Anterior cingulate cortex (tissue), 58 donors: Measurements from ENCODE around the gene CMTM7.

ENCODE experiments used
- DNase-seq, 58 donors: peaks; one replicate each; lab custom pipeline; 2025; lab: John Stamatoyannopoulos, UW

The CMTM7 gene, protein sequence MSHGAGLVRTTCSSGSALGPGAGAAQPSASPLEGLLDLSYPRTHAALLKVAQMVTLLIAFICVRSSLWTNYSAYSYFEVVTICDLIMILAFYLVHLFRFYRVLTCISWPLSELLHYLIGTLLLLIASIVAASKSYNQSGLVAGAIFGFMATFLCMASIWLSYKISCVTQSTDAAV

DNA sequence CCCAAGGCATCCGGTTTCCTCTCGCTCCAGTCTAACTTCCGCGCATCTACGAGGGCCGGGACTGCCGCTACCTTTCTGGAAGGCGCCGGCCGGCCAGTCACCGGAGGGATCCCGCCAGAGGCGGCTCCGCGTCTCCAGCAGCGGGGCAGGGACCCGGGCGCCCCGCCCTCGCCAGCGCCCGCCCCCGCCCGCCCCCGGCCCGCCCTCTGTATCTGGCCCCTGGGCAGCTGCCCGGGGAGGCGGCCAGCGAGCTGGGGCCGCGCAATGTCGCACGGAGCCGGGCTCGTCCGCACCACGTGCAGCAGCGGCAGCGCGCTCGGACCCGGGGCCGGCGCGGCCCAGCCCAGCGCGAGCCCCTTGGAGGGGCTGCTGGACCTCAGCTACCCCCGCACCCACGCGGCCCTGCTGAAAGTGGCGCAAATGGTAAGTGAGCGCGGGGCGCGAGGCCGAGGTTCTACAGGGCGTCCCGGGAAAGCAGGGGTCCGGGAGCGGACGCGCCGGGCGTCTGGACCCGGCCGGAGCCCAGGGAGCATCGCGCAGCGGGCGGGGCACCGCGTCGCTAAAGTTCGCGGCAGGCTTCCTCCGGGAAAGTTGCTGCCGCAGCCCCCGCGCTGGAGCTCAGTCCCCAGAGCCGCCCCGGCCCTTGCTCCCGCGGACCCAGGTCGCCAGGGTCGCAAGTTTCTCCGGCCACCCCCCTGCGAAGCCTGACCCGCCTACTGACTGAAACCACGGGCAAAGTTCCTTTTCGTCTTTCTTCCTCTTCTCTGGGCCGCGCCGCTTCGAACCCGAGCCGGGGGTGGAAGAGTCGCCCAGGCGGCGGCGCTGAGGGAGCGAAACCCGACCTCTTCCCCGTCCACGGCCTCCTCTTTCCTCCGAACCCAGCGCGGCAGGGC lies at the start of gene CMTM7:
Gene CMTM7, plus strand, starts transcription at position 211 of the 893 bp plus-strand sequence. Its CDS starts 54 bp downstream, at position 265.
- peak in 6 of 58 donors; percentile 6 to 20 (median 16) for DNase-seq

DNA sequence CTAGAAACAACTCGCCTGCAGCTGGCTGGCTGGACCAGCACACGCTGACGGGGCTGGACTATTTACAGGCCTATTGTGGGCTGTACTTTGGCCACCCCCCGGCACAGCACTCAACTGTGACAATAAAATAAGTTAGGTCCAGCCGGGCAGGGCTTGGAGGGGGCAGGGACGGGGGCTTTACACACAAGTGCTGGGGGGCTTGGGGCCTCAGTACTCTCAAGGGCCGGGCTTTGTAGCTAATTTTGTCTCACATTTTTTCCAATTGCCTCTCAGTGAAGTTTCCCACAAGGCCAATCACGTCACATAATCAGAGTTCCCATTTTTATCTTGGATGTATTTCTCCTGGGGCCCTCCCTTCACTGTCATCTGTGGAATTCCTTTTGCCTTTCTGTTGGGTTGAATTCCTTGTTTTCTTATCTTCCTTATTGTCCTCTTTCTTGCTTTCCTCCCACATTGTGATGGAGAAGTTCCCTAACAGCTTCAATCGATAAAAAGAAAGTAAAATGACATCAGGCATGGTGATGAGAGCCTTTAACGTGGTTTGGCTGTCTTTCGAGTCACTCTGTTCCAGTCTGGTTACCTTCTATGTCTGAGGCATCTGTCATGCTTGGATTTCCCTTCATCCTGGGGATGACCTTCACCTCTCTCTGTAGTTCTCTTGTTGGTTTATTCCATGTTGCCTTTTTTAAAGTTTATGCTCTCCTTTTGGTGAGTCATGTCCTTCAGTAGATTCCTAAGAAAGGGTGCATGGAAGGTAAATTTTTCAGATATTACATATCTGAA lies 44.1 kb upstream of the CMTM7 start:
- DNase-seq: no peak

DNA sequence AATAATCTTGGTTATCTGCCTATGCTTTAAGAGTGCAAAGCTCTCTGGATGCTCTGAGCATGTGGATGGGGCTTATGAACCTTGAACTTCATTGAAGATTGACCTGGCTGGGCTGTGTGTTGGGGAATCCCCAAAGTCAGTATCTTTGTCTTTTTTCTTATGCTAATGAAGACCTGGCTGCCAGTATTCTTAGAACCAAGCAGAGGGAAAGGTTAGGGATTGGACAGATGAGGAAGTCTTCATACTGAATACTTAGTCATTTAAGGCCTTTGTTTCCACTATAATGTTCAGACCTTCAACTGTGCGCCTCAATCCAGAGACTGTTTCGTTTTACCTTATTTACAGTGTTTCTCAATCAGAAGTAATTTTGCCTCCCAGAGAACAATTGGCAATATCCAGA lies 42.5 kb upstream of the CMTM7 start:
- DNase-seq: no peak

DNA sequence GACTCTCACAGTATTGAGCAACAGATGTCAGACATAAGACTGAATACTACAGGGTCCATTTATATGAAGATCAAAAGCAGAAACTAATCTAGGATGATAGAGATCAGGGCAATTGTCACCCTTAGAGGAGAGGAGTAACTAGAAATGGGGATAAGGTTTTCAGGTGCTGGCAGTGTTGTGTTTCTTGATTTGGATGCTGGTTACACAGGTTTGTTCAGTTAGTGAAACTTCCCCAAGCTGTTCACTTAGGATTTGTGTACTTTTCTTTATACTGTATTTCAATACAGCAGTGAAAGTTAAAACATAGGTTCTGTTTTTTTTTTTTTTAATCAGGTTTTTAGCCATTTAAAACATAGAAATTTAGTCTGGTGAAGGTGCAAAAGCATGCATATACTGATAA lies 39.1 kb upstream of the CMTM7 start:
- no peak for DNase-seq

DNA sequence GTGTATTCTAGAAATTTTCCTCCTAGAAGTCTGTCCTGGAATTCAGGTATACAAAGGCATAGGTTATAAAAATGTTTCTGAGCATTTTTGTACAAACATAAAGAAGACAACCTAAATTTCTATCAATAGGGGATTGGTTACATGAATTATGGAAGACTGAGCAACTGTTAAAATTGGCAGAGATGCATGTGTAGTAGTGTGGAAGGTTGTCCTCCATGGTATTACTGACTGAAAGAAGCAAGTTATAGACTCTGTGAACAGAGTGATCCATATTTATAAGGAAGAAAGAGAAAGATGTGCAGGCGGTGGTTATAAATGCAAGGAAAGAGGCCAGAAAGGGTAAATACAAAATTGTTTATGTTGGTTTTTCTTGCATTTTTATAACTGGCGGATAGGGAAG lies 38.3 kb upstream of the CMTM7 start:
- DNase-seq: no peak

DNA sequence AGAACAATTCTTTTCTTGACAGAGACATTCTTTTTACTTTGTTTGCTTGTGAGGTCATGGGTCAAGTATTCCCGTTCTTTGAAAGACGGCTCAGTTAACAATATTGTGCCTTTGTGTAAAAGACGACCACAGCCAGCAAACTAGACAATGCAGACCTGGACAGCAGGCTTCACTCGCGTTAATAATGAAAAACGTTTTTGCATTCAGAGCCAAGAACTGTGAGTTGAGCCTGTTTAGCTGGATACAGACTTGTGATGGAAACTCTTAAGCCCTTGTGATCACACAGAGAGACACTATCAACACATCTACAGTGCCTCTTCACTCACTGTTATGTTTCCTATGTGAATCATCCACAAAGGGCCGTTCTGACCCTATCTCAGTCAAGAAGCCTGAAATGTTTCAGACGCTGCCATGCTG lies 37.3 kb upstream of the CMTM7 start:
- DNase-seq: no peak

DNA sequence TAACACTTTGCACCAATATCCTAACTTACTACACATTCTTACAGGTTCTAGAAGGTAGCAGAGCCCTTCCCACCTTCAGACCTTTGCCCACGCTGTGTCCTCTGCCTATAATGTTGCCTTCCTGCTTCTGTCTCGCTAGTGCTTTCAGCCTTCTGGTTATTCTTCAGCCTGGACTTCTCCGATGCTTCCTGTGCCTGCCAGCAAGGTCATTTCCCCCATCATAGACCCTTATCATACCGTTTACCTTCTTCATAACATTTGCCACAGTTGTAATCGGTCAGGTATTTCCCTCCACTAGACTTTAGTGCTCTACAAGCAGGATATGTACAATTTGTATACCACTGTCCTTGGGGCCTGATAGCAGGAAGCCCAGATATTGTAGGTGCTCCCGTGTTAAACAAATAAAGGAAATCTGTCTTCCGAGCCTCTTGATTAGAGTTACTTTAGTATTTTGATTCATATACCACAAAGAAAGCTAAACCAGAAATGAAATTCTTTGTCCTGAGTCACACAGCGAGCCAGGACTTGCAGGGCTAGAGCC lies 35.8 kb upstream of the CMTM7 start:
- no peak for DNase-seq

DNA sequence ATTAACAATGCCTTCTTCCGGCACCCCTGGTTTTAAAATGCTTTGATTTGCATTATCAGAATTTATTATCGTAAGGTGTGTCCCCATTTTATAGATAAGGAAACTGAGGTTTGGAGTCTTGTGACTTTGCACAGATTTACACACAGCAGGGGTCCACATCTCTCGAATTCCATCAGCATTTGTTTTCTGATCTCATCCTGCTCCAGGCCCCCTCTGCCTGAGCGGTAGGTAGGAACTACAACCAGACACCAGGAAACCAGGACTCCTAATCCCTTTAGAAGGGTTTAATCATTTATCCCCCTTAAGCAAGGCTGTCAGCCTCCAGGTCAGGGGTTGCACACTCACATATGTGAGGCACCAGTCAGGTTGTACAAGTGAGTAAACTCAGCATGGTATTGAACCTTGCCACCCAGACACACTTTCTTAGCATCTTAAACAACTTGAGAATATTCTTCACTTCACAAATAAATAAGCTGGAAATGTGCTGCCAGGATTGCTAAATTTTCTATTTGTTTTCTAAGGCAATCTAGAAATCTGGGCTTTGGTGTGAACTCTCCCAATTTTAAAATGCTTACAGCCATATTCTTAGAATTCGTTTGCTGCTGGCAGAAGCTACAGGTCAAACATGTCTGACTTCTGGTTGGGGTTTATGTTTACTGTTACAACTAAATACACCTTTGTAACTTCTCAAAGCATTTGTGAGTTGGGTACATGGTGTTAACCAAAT lies 31.7 kb upstream of the CMTM7 start:
- DNase-seq: no peak

DNA sequence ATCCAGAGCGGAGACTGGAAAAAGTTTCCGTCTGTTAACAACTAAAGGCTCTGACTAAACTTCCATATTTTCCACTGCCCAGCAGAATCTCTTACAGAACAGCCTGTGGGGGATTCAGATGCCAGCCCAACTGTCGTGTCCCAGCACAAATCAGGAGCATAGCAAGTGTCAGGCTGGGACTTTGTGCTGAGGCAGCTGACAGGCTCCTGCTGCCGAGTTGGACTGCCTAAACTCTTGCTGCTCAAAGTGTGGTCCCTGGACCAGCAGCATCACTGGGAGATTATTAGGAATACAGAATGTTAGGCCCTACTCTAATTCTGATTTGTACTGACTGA lies 31.2 kb upstream of the CMTM7 start:
- DNase-seq: no peak

DNA sequence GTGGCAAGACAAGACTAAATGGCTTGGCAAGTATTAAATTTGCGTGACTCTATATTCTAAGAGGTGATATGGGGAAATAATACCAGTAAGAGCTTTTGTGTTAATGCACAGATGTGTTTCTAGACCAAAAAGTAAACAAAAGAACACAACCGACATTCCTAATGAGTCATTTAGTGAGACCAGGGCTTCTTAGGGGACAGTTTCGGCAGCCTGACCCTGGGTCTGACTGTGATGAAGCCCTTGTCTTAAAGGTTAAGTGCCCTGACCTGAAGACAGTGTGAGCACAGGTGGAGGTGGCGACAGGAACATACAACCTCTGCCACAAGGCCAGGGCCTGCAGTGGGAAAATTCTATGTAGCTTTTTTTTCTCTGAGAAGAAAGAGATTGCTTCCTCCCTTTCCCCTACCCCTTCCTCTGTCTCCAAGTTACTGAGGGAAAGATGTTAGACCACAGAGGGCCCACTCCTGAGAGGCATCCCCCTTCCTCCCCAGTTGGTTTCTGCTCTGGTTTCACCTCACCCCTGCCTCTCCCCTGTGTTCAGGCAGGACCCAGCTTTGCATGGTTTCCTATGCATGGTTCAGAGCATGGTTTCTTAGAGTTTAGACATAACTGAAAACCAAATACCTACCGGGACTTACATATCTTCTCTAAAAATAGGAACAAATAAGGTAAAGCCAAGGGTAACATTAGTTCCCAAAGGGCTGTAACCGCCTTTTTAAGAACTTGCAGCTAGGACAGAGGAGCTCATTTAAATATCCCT lies 24.8 kb upstream of the CMTM7 start:
- DNase-seq: no peak

DNA sequence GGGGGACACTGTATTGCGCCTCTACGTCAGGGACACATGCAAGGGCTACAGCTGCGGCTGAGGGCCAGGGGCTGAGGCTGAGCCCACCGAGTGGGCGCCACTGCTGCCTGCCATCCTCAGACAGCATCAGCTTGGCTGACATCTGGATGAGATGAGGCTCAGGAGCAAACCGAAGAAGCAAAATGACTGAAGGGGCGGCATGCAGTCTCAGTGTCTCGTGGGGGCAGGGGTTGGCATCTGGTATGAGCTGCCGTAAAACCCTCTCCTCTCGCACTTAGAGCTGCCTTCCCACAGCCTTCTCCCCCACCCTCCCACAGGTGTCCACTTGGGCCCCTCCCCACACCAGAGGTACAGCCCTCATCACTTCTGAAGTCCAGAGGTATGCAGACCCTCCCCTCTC lies 24.2 kb upstream of the CMTM7 start:
- DNase-seq: no peak

DNA sequence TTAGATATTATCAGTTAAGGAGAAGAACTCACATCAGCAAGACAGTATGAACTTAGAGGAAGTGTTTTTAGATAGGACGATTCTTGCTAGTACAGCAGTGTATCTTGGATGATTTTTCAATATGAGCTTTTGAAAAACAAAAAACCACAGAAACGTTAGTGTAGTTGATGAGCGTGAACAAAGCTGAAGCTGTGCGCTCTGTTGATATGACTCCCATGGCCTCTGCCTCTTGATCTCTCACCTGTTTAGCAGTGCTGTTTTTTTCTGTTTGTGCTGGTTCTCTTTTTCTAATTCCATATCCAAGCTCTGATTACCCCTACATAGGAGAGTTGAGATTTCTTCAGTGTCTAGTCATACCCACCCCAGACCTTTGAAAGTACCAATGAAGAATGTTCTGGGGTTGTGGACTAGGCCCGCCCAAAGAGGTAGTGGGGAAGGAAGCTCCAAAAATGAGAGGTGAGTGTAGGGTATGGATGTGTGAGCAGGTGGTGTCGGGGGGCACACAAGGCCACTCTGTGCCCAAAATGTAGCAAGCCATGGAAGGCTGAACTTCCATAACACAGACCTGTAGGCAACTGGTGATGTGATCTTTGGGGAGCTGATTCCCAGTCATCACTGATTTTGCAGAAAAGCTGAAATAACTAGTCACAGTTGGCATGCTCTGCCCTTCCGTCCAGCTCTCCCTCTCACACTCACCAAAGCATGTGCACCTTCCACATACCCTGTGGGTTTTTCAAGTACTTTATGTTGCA lies 20.0 kb upstream of the CMTM7 start:
- no peak for DNase-seq

DNA sequence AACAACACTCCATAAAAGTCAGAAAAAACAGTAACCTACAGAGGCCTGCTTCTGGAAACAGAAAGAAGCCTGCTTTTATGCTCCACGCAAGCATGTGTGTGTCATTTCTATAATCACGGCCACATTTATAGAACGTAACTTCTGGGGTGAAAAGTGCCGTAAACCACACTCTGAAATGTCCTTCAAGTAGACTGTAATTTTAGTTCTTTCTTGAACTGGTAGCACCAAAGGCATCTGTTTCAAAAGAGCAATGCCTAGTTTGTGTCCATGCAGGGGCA lies 19.5 kb upstream of the CMTM7 start:
- DNase-seq: no peak

DNA sequence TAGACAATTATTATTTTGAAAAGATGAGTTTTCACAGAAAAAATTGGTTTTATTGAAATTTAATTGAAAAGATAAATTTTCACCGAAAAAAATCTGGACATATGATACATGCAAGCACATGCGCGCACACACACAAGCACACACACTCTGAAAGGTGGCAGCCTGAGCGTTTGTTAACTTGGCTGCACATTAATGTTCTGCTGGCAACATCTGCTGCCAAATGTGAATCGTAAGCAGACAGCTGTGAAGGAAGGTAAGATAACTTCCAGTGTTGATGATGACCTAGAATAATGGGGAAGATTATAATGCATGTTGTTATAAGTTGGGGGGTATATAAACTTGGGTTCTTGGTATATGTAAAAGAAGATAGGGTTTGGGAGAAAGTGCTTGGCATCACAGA lies 18.4 kb upstream of the CMTM7 start:
- DNase-seq: no peak

DNA sequence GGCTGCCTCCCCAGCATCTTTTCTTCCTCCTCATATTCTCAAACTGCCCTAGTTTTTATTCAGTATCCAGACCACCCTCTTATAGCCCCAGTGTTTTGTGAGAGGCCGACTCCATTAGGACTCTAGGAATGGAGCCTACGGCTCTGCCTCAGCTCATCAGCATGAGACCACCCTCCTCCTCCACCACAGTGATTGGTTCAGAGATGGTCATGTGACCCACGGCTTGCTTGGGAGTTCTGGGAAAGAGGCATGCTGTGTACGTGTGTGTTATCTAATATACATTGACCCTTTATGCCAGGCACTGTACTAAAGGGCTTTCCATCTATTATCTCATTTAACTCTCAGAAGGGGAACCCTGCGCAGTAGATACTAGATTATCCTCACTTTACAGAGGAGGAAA lies 17.8 kb upstream of the CMTM7 start:
- DNase-seq: no peak

DNA sequence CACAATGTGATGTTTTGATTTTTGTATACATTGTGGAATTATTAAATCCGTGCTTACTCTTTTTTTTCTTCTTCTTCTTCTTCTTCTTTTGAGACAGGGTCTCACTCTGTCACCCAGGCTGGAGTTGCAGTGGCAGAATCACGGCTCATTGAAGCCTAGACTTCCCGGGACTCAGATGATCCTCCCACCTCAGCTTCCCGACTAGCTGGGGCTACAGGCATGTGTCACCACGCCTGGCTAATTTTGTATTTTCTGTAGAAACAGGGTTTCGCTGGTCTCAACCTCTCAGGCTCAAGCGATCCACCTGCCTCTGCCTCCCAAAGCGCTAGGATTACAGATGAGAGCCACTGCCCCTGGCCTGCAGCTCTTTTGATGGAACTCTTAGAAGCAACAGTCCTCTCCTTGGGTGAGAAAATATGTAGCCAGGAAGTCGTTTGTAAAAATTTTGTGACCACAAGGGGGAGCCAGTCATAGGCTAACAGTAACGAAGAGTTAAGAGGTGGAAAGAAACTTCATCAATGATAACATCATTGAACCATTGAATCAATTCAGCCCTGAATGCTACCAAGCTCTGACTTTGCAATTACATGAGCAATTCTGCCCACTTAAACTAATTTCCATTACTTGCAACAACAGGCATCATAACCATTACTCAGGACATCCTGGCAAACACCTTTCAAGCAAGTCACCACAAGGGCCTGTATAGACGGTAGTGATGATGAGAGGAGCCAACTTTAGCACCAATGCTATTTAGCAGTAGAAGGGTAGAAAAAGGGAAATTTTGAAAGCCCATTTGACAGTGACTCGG lies 16.7 kb upstream of the CMTM7 start:
- peak in 29 of 58 donors; percentile 2 to 70 (median 22) for DNase-seq

DNA sequence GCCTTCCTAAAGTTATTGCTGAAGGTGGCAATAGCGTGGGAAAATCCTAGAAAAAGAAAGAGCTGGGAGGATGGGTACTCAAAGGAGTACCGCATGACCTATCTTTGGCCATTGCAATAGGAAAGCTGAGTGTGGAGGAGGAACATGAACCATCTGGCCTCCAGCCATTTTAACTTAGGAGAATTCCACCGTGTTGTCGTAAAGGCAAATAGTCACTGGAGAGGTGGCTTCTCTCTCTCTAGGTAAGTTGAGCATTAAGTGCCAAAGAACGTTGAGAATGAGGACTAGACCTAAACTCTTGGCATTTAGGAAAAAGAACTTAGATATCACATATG lies 16.1 kb upstream of the CMTM7 start:
- no peak for DNase-seq

DNA sequence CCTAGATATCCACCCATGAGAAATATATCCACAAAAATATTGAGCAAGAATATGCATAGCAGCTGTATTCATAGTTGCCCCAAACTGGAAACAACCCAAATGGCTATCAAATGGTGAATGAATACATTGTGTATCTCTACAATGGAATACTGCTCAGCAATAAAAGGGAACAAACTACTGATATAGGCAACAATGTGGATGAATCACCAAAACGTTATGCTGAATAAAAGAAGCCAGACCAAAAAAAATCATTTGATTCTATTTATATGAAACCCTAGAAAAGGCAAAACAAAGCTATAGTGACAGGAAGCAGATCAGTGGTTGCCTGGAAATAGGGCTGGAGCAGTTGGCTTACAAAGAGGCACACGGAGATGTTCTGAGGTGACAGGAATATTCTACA lies 15.5 kb upstream of the CMTM7 start:
- DNase-seq: peak in 1 of 58 donors; percentile 3
